Stimulated activated effector memory CD8-positive, alpha-beta T cell treated with anti-CD3 and anti-CD28 coated beads, Interleukin-12 subunit alpha, Interleukin-12 subunit beta, amount 100 ng/mL, for 72 hours (primary cell): ENCODE measurements around the gene ANK2.
"Not testable (repeated sequence)": the region's sequence is repeated elsewhere in the genome, so short reads cannot be mapped to it uniquely, and the experiment has no call there.

Source experiments
- ATAC-seq: fragments of 150-1000 bp; cut with Tn5 transposase; 2 replicates; pipeline ENCODE4 v1.10.0; 2021
- DNase-seq, 2 donors: peaks; one replicate each; pipeline ENCODE4 v3.0.0; 2021 to 2022; ENCODE audit warnings: low spot score in 2 of 2
- H3K27ac Mint-ChIP-seq: one replicate; pipeline ENCODE4 v1.8.0; 2022; ENCODE audit warnings: mild to moderate bottlenecking, mixed read lengths
- H3K36me3 Mint-ChIP-seq: one replicate; pipeline ENCODE4 v1.8.0; 2022; ENCODE audit warnings: mild to moderate bottlenecking, mixed read lengths
- H3K4me1 Mint-ChIP-seq: one replicate; pipeline ENCODE4 v1.8.0; 2022; ENCODE audit warnings: mixed read lengths
- H3K4me3 Mint-ChIP-seq: one replicate; pipeline ENCODE4 v1.8.0; 2022; ENCODE audit warnings: mild to moderate bottlenecking, mixed read lengths
- H3K9me3 Mint-ChIP-seq: one replicate; pipeline ENCODE4 v1.8.0; 2022; ENCODE audit warnings: mixed read lengths

The ANK2 gene

GRCh38 chr4:113173126-113173792 is 123.8 kb downstream of the ANK2 start:
- Mint-ChIP-seq H3K4me1 (no peaks in the 10 kb centered on the region), H3K4me3 (no peak overlapping the region), H3K36me3 (no peaks in the 10 kb centered on the region), H3K9me3 (no peaks in the 10 kb centered on the region), H3K27ac (no peak overlapping the region)
- ATAC-seq (no peak), DNase-seq (no peak)

GRCh38 chr4:113173793-113174264 is 124.4 kb downstream of the ANK2 start:
- H3K9me3 Mint-ChIP-seq, result no peaks in the 10 kb centered on the region
- H3K27ac Mint-ChIP-seq, result no peak overlapping the region
- H3K36me3 Mint-ChIP-seq, result no peaks in the 10 kb centered on the region
- ATAC-seq (no peak), DNase-seq (no peak)
- no peaks in the 10 kb centered on the region for H3K4me1 Mint-ChIP-seq
- no peak overlapping the region for H3K4me3 Mint-ChIP-seq

GRCh38 chr4:113179091-113179490 is 129.6 kb downstream of the ANK2 start:
- no peaks in the 10 kb centered on the region for H3K9me3 Mint-ChIP-seq
- no peak overlapping the region for H3K27ac Mint-ChIP-seq
- DNase-seq, result no peak
- H3K4me3 Mint-ChIP-seq, result no peak overlapping the region
- no peak for ATAC-seq
- H3K4me1 Mint-ChIP-seq, result no peaks in the 10 kb centered on the region
- H3K36me3 Mint-ChIP-seq, result no peaks in the 10 kb centered on the region

GRCh38 chr4:113179996-113180395 is 130.5 kb downstream of the ANK2 start:
- ATAC-seq (no peak), DNase-seq (no peak)
- H3K36me3 Mint-ChIP-seq, result no peaks in the 10 kb centered on the region
- H3K4me1 Mint-ChIP-seq, result no peaks in the 10 kb centered on the region
- H3K4me3 Mint-ChIP-seq, result no peak overlapping the region
- H3K9me3 Mint-ChIP-seq, result no peaks in the 10 kb centered on the region
- H3K27ac Mint-ChIP-seq, result no peak overlapping the region

- H3K9me3 Mint-ChIP-seq, result no peaks in the 10 kb centered on the region
- no peak overlapping the region for H3K27ac Mint-ChIP-seq
- H3K4me3 Mint-ChIP-seq, result no peak overlapping the region
Observed at GRCh38 chr4:113181289-113182007, 132.0 kb downstream of the ANK2 start.

GRCh38 chr4:113183032-113183605 is 133.7 kb downstream of the ANK2 start:
- no peak overlapping the region for H3K4me3 Mint-ChIP-seq
- no peak overlapping the region for H3K27ac Mint-ChIP-seq
- no peak for DNase-seq
- H3K4me1 Mint-ChIP-seq, result no peaks in the 10 kb centered on the region
- H3K36me3 Mint-ChIP-seq, result no peaks in the 10 kb centered on the region
- ATAC-seq, result no peak
- no peaks in the 10 kb centered on the region for H3K9me3 Mint-ChIP-seq

More at GRCh38 chr4:113181289-113182007, 132.0 kb downstream of the ANK2 start:
- Mint-ChIP-seq H3K4me1 (no peaks in the 10 kb centered on the region), H3K36me3 (no peaks in the 10 kb centered on the region)
- peak; percentile 24 for ATAC-seq
- no peak for DNase-seq

- not testable (repeated sequence) for H3K27ac Mint-ChIP-seq
Observed at GRCh38 chr4:113186220-113186619, 136.8 kb downstream of the ANK2 start.

GRCh38 chr4:113186913-113187312 is 137.5 kb downstream of the ANK2 start:
- Mint-ChIP-seq H3K9me3 (no peaks in the 10 kb centered on the region), H3K4me1 (no peaks in the 10 kb centered on the region), H3K27ac (no peak overlapping the region), H3K36me3 (no peaks in the 10 kb centered on the region), H3K4me3 (no peak overlapping the region)
- ATAC-seq, result no peak
- DNase-seq, result no peak

More at GRCh38 chr4:113186220-113186619, 136.8 kb downstream of the ANK2 start:
- not testable (repeated sequence) for H3K36me3 Mint-ChIP-seq, H3K4me1 Mint-ChIP-seq, ATAC-seq, DNase-seq, H3K4me3 Mint-ChIP-seq, H3K9me3 Mint-ChIP-seq

GRCh38 chr4:113187358-113187757 is 137.9 kb downstream of the ANK2 start:
- Mint-ChIP-seq H3K36me3 (no peaks in the 10 kb centered on the region), H3K9me3 (no peaks in the 10 kb centered on the region), H3K27ac (no peak overlapping the region), H3K4me3 (no peak overlapping the region), H3K4me1 (no peaks in the 10 kb centered on the region)
- DNase-seq (no peak), ATAC-seq (no peak)

- no peak overlapping the region for H3K4me3 Mint-ChIP-seq
- DNase-seq, result no peak
- no peaks in the 10 kb centered on the region for H3K36me3 Mint-ChIP-seq
- no peaks in the 10 kb centered on the region for H3K4me1 Mint-ChIP-seq
- no peak for ATAC-seq
- H3K9me3 Mint-ChIP-seq, result no peaks in the 10 kb centered on the region
- no peak overlapping the region for H3K27ac Mint-ChIP-seq
Observed at GRCh38 chr4:113189546-113189945, 140.1 kb downstream of the ANK2 start.

- Mint-ChIP-seq H3K4me3 (no peak overlapping the region), H3K9me3 (no peaks in the 10 kb centered on the region), H3K36me3 (no peaks in the 10 kb centered on the region), H3K4me1 (no peaks in the 10 kb centered on the region), H3K27ac (no peak overlapping the region)
- no peak for DNase-seq
- no peak for ATAC-seq
Observed at GRCh38 chr4:113209153-113209552, 159.7 kb downstream of the ANK2 start.

- H3K27ac Mint-ChIP-seq, result no peak overlapping the region
- no peak for DNase-seq
- no peak overlapping the region for H3K4me3 Mint-ChIP-seq
- ATAC-seq, result no peak
- H3K9me3 Mint-ChIP-seq, result no peaks in the 10 kb centered on the region
- no peaks in the 10 kb centered on the region for H3K4me1 Mint-ChIP-seq
- no peaks in the 10 kb centered on the region for H3K36me3 Mint-ChIP-seq
Observed at GRCh38 chr4:113209652-113210320, 160.3 kb downstream of the ANK2 start.

GRCh38 chr4:113212613-113213012 is 163.2 kb downstream of the ANK2 start:
- ATAC-seq (no peak), DNase-seq (no peak)
- no peak overlapping the region for H3K4me3 Mint-ChIP-seq
- no peaks in the 10 kb centered on the region for H3K4me1 Mint-ChIP-seq
- no peaks in the 10 kb centered on the region for H3K9me3 Mint-ChIP-seq
- no peaks in the 10 kb centered on the region for H3K36me3 Mint-ChIP-seq
- H3K27ac Mint-ChIP-seq, result no peak overlapping the region

GRCh38 chr4:113221990-113222389 is 172.5 kb downstream of the ANK2 start:
- DNase-seq, result no peak
- no peaks in the 10 kb centered on the region for H3K36me3 Mint-ChIP-seq
- no peak overlapping the region for H3K27ac Mint-ChIP-seq
- no peaks in the 10 kb centered on the region for H3K4me1 Mint-ChIP-seq
- H3K4me3 Mint-ChIP-seq, result no peak overlapping the region
- ATAC-seq, result no peak
- H3K9me3 Mint-ChIP-seq, result no peaks in the 10 kb centered on the region

GRCh38 chr4:113222471-113222870 is 173.0 kb downstream of the ANK2 start:
- Mint-ChIP-seq H3K4me1 (no peaks in the 10 kb centered on the region), H3K27ac (no peak overlapping the region), H3K9me3 (no peaks in the 10 kb centered on the region), H3K4me3 (no peak overlapping the region), H3K36me3 (no peaks in the 10 kb centered on the region)
- ATAC-seq (no peak), DNase-seq (no peak)
